Right atrium auricular region (tissue), 2 donors: ENCODE measurements around the gene RBM34. TPM values are rescaled to one million over a fixed set of nuclear protein-coding genes. Genes with fewer than 3 reads are reported as not detected.
A peak's percentile ranks its signal among the peaks of the same experiment; 100 is the strongest.

ENCODE experiments used
- DNase-seq: peaks from one replicate; pipeline ENCODE4 v3.0.0-alpha.2; 2019; ENCODE audit warnings: low spot score
- H3K27ac ChIP-seq, 2 donors: fragments of 200-600 bp; sonication (generic); 1 replicate in 1 of 2; 2 replicates in 1 of 2; pipeline ENCODE4 v1.5.1; 2016 to 2019
- H3K27me3 ChIP-seq, 2 donors: fragments of 200-600 bp; sonication (generic); one replicate each; pipeline versions ENCODE4 v1.5.1 to v1.6.0; 2017 to 2019
- H3K36me3 ChIP-seq: fragments of 200-600 bp; sonication (generic); one replicate; pipeline ENCODE4 v1.5.1; 2016
- H3K4me1 ChIP-seq, 2 donors: fragments of 200-600 bp; sonication (generic); one replicate each; pipeline versions ENCODE4 v1.5.1 to v1.6.0; 2017 to 2019
- H3K4me3 ChIP-seq, 2 donors: fragments of 200-600 bp; sonication (generic); 1 replicate in 1 of 2; 2 replicates in 1 of 2; pipeline ENCODE4 v1.5.1; 2017 to 2019; ENCODE audit warnings: mild to moderate bottlenecking in 1 of 2, moderate library complexity in 1 of 2
- H3K9me3 ChIP-seq, 2 donors: fragments of 200-600 bp; sonication (generic); one replicate each; pipeline ENCODE4 v1.5.1; 2019
- total RNA-seq, 2 donors: library from RNA; depleted of rRNA; stranded (reverse); fragments of >200 nt; gene quantifications; one replicate each; pipeline ENCODE4 v1.1.0, GENCODE V29; 2016
- TF ChIP-seq, protein P1 (sequence below), 2 donors: fragments of 200-600 bp; sonication (generic); IDR thresholded peaks; one replicate each; pipeline ENCODE4 v1.5.1; 2019; ENCODE audit warnings: antibody characterized with exemption in 2 of 2

RBM34 gene
- total RNA-seq, 2 donors from 2014 or later = 33.5 to 43.7 TPM

GRCh38 chr1:235124111-235124510 is 36.9 kb downstream of the RBM34 start:
- no peaks in the 10 kb centered on the region for H3K27me3 ChIP-seq
- no peaks in the 10 kb centered on the region for H3K9me3 ChIP-seq
- peaks cover 0 to 36% of the 10 kb centered on the region in 2 donors for H3K4me1 ChIP-seq
- TF ChIP-seq, protein P1, sequence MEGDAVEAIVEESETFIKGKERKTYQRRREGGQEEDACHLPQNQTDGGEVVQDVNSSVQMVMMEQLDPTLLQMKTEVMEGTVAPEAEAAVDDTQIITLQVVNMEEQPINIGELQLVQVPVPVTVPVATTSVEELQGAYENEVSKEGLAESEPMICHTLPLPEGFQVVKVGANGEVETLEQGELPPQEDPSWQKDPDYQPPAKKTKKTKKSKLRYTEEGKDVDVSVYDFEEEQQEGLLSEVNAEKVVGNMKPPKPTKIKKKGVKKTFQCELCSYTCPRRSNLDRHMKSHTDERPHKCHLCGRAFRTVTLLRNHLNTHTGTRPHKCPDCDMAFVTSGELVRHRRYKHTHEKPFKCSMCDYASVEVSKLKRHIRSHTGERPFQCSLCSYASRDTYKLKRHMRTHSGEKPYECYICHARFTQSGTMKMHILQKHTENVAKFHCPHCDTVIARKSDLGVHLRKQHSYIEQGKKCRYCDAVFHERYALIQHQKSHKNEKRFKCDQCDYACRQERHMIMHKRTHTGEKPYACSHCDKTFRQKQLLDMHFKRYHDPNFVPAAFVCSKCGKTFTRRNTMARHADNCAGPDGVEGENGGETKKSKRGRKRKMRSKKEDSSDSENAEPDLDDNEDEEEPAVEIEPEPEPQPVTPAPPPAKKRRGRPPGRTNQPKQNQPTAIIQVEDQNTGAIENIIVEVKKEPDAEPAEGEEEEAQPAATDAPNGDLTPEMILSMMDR (IDR thresholded peaks at IDR 0.05) = no peak
- no peak for DNase-seq
- no peak overlapping the region for H3K4me3 ChIP-seq
- peaks cover 29% of the 10 kb centered on the region for H3K36me3 ChIP-seq
- H3K27ac ChIP-seq = no peak overlapping the region

DNA sequence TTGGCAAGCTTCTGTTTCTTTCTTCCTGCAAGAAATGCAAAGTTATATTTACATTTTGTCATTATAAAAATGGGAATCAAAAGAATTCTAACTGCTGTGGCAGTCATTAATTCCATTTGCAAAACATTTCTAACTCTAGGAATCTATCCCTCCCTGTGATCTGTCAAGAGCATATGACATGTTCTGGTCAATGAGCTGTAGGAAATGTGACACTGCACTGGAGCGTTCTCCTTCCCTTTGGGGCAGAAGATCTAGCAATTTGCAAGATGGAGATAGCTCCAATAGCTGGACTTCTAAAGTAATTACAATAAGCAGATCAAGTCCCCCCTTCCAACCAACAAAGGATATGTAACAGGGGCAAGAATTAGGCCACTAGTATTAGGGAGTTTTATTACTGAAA is 38.7 kb downstream of the RBM34 start:
- TF ChIP-seq, protein P1 (IDR thresholded peaks at IDR 0.05) = no peak
- Histone ChIP-seq H3K36me3 (peaks cover 46% of the 10 kb centered on the region), H3K4me1 (peaks cover 0 to 34% of the 10 kb centered on the region in 2 donors)

GRCh38 chr1:235113183-235113917 is 47.7 kb downstream of the RBM34 start:
- Histone ChIP-seq H3K27ac (no peak overlapping the region), H3K4me3 (no peak overlapping the region), H3K9me3 (no peaks in the 10 kb centered on the region), H3K36me3 (peaks cover 92% of the 10 kb centered on the region), H3K27me3 (no peaks in the 10 kb centered on the region), H3K4me1 (no peaks in the 10 kb centered on the region)
- peak; percentile 34 for DNase-seq
- TF ChIP-seq, protein P1 (IDR thresholded peaks at IDR 0.05) = no peak

More for the DNA sequence above, 38.7 kb downstream of the RBM34 start:
- Histone ChIP-seq H3K27ac (no peak overlapping the region), H3K4me3 (no peak overlapping the region), H3K9me3 (no peaks in the 10 kb centered on the region), H3K27me3 (no peaks in the 10 kb centered on the region)
- DNase-seq = no peak

GRCh38 chr1:235112297-235113182 is 48.5 kb downstream of the RBM34 start:
- Histone ChIP-seq H3K4me3 (no peak overlapping the region), H3K4me1 (no peaks in the 10 kb centered on the region), H3K27me3 (no peaks in the 10 kb centered on the region), H3K27ac (no peak overlapping the region), H3K36me3 (peaks cover 89% of the 10 kb centered on the region), H3K9me3 (no peaks in the 10 kb centered on the region)
- DNase-seq = peak; percentile 23
- TF ChIP-seq, protein P1 (IDR thresholded peaks at IDR 0.05) = no peak

DNA sequence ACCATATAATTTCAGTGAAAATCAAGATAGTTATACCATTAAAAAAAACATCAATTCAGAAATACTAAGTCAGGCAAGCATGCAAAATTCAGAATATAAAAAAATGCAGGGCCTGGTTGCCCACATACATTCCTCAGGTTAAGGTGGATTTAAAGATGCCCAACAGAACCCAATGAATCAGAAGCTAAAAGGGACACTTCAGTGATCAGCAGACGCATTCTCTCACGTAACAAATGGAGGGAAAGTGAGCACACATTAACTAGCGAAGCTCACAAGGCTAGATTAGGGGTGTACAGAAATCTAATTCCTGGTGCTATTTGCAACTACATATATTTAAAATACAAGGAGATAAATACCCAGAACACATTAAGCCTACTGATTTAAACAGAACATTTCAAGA is 49.9 kb downstream of the RBM34 start:
- Histone ChIP-seq H3K27ac (no peak overlapping the region), H3K4me1 (no peaks in the 10 kb centered on the region), H3K27me3 (no peaks in the 10 kb centered on the region), H3K9me3 (no peaks in the 10 kb centered on the region), H3K36me3 (peaks cover 78% of the 10 kb centered on the region), H3K4me3 (no peak overlapping the region)
- TF ChIP-seq, protein P1 (IDR thresholded peaks at IDR 0.05) = no peak
- no peak for DNase-seq
